T-cell (primary cell): Measurements from ENCODE around the gene CDS2. TPM values are rescaled to one million over a fixed set of nuclear protein-coding genes. Genes with fewer than 3 reads are reported as not detected.
A peak's percentile ranks its signal among the peaks of the same experiment; 100 is the strongest.

Source experiments
- ATAC-seq, 4 experiments: fragments of 200-7000 bp in 3 of 4; fragments of 150-1000 bp in 1 of 4; cut with Tn5 transposase; replicated peaks in 1 of 4; 1 replicate in 3 of 4; 2 replicates in 1 of 4; pipeline ENCODE4 v1.10.0; 2021; ENCODE audit warnings: moderate library complexity in 3 of 4, mild to moderate bottlenecking in 2 of 4, moderate number of reproducible peaks in 1 of 4
- CTCF ChIA-PET, 2 donors: fragments of 300-600 bp; sonication (Branson Sonifier 250); formaldehyde crosslinking; loops; one replicate each; lab custom pipeline; 2022; ENCODE audit warnings: antibody characterized with exemption in 2 of 2; lab: Charles Lee
- POLR2A ChIA-PET, 2 donors: fragments of 300-600 bp; sonication (Branson Sonifier 250); formaldehyde crosslinking; loops; one replicate each; lab custom pipeline; 2022; ENCODE audit warnings: antibody characterized with exemption in 2 of 2; lab: Charles Lee
- DNase-seq, 35 experiments: peaks; one replicate each; pipeline versions ENCODE4 v3.0.0 to v3.0.0-alpha.2; 2013 to 2023
- H3K27ac ChIP-seq: one replicate; pipeline ENCODE4 v1.5.1; 2013; ENCODE audit warnings: low read length
- H3K27me3 ChIP-seq, 2 experiments: replicated peaks in 1 of 2; 1 replicate in 1 of 2; 2 replicates in 1 of 2; pipeline versions ENCODE4 v1.6.1 to v1.7.0; 2013; ENCODE audit warnings: low read length in 1 of 2, mixed read lengths in 1 of 2; ENCODE audit not compliant: control insufficient read depth in 2 of 2, insufficient read depth in 2 of 2; ENCODE audit errors: extremely low read depth in 1 of 2
- H3K36me3 ChIP-seq, 2 donors: 1 replicate in 1 of 2; 2 replicates in 1 of 2; pipeline versions ENCODE4 v1.6.1 to v1.7.0; 2013; ENCODE audit warnings: low read length in 1 of 2; ENCODE audit not compliant: control insufficient read depth in 2 of 2, insufficient read depth in 1 of 2; ENCODE audit errors: extremely low read depth in 1 of 2
- H3K4me1 ChIP-seq, 2 experiments: 1 replicate in 1 of 2; 2 replicates in 1 of 2; pipeline versions ENCODE4 v1.6.1 to v1.7.0; 2013; ENCODE audit warnings: low read length in 2 of 2, mixed read lengths in 1 of 2; ENCODE audit not compliant: insufficient read depth in 2 of 2, control insufficient read depth in 1 of 2; ENCODE audit errors: extremely low read depth in 1 of 2
- H3K4me3 ChIP-seq, 2 donors: 1 replicate in 1 of 2; 2 replicates in 1 of 2; pipeline versions ENCODE4 v1.5.1 to v1.7.0; 2013; ENCODE audit warnings: mild to moderate bottlenecking in 2 of 2, low read length in 1 of 2, moderate library complexity in 1 of 2; ENCODE audit not compliant: control insufficient read depth in 1 of 2; ENCODE audit errors: extremely low read depth in 1 of 2
- H3K9me3 ChIP-seq: 2 replicates; pipeline ENCODE4 v1.7.0; 2013
- H3K27ac Mint-ChIP-seq, 2 donors: one replicate each; pipeline ENCODE4 v1.8.0; 2020 to 2021; ENCODE audit warnings: mild to moderate bottlenecking in 2 of 2, mixed read lengths in 2 of 2
- H3K27me3 Mint-ChIP-seq, 2 donors: one replicate each; pipeline ENCODE4 v1.8.0; 2021 to 2022; ENCODE audit warnings: mixed read lengths in 2 of 2
- H3K36me3 Mint-ChIP-seq: one replicate; pipeline ENCODE4 v1.8.0; 2021; ENCODE audit warnings: mixed read lengths
- H3K4me1 Mint-ChIP-seq, 3 donors: one replicate each; pipeline ENCODE4 v1.8.0; 2020 to 2022; ENCODE audit warnings: mixed read lengths in 3 of 3, mild to moderate bottlenecking in 1 of 3
- H3K4me3 Mint-ChIP-seq, 3 donors: one replicate each; pipeline ENCODE4 v1.8.0; 2020 to 2022; ENCODE audit warnings: mild to moderate bottlenecking in 3 of 3, mixed read lengths in 3 of 3, moderate library complexity in 3 of 3
- H3K9me3 Mint-ChIP-seq, 3 donors: one replicate each; pipeline ENCODE4 v1.8.0; 2020 to 2022; ENCODE audit warnings: mixed read lengths in 3 of 3
- WGBS: methylation state at CpG from one replicate; pipeline ENCODE4 v1.1.5; 2013; ENCODE audit warnings: missing lambda C conversion rate; ENCODE audit not compliant: insufficient coverage; 5-methylcytosine and 5-hydroxymethylcytosine counted together
- total RNA-seq, 35 experiments: library from RNA in 6 of 35; stranded (reverse) in 6 of 35; fragments of 120-200 nt in 1 of 35; gene quantifications; one replicate each; pipeline versions ENCODE4 v1.2.1 to v1.2.4 and lab custom pipeline; 2013 to 2026

Gene CDS2
- total RNA-seq, 5 donors from 2014 or later (not counting 1 experiment from before 2014, with no cell fraction given), result 47.1 to 62.2 (median 48.9) TPM

DNA sequence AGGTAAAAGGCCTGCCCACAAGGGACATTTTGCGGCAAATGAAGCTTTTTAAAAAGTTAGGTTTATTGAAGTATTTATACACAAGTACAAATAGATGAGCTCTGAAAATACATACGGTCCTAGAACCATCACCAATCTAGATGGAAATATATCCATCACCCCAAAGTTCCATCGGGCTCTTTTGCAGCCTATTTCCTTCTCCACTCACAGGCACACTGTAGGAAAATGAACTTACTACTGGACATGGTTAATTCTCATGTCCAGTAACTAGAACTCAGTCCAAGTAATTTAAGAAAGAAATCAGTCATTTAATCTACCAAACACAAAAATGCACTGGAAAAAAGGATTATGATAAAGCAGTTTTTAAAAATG lies 13.2 kb upstream of the CDS2 start:
- Mint-ChIP-seq H3K4me1 (peaks cover 27 to 36% (median 30%) of the 10 kb centered on the region in 3 donors), H3K27me3 (no peaks in the 10 kb centered on the region), H3K36me3 (peaks cover 37% of the 10 kb centered on the region), H3K4me3 (peak overlapping the region; percentile 86 to 93 (median 92)), H3K27ac (peak overlapping the region; percentile 93 to 96), H3K9me3 (no peaks in the 10 kb centered on the region)
- Histone ChIP-seq H3K9me3 (no peaks in the 10 kb centered on the region), H3K27ac (peak overlapping the region; percentile 86), H3K27me3 (no peaks in the 10 kb centered on the region), H3K36me3 (peaks cover 2 to 44% of the 10 kb centered on the region in 2 donors), H3K4me1 (peaks cover 17 to 23% of the 10 kb centered on the region in 2 experiments), H3K4me3 (peak overlapping the region; percentile 87 to 91)
- POLR2A ChIA-PET, result no interaction called here
- CTCF ChIA-PET, result no interaction called here
- no CpG with 5 or more reads among the region's 3 CpGs for WGBS
- ATAC-seq (no peak), DNase-seq (no peak)

- Mint-ChIP-seq H3K9me3 (no peaks in the 10 kb centered on the region), H3K4me3 (peak overlapping the region in 2 of 3 donors; percentile 31 to 35), H3K36me3 (peaks cover 29% of the 10 kb centered on the region), H3K4me1 (peaks cover 32 to 43% (median 37%) of the 10 kb centered on the region in 3 donors), H3K27me3 (no peaks in the 10 kb centered on the region), H3K27ac (peak overlapping the region; percentile 93 to 96)
- H3K4me3 ChIP-seq, result no peak overlapping the region
- ATAC-seq (no peak), DNase-seq (no peak)
- H3K27me3 ChIP-seq, result no peaks in the 10 kb centered on the region
- H3K27ac ChIP-seq, result peak overlapping the region; percentile 86
- ChIA-PET POLR2A (interaction anchor here in 1 of 2 donors (0.6 kb wide), 1 partner anchor 12 kb away, joined by 4 read pairs; the partner anchor contains the start of gene CDS2), CTCF (interaction anchor here (0.7 to 1.6 kb wide), 2 partner anchors 78 to 334 kb away, joined by 3 to 4 read pairs; no protein-coding TSS in a partner anchor)
- H3K4me1 ChIP-seq, result peaks cover 23 to 27% of the 10 kb centered on the region in 2 experiments
- H3K9me3 ChIP-seq, result no peaks in the 10 kb centered on the region
- WGBS, result no CpG with 5 or more reads among the region's 3 CpGs
- H3K36me3 ChIP-seq, result peaks cover 2 to 42% of the 10 kb centered on the region in 2 donors
Observed at GRCh38 chr20:5114403-5114802, 12.4 kb upstream of the CDS2 start.

- no peak overlapping the region for H3K4me3 Mint-ChIP-seq
- no peak overlapping the region for H3K27ac Mint-ChIP-seq
- H3K36me3 ChIP-seq, result peaks cover 2 to 30% of the 10 kb centered on the region in 2 donors
- peaks cover 23% of the 10 kb centered on the region for H3K36me3 Mint-ChIP-seq
- H3K9me3 ChIP-seq, result no peaks in the 10 kb centered on the region
- CTCF ChIA-PET, result interaction anchor here (1.9 to 2.0 kb wide), 2 partner anchors 9 to 12 kb away, joined by 5 to 12 read pairs; partner anchors contain the start of gene CDS2 (in 1 of the 2)
- ATAC-seq (no peak), DNase-seq (no peak)
- H3K27ac ChIP-seq, result no peak overlapping the region
- WGBS, result no CpG with 5 or more reads among the region's 3 CpGs
- no peaks in the 10 kb centered on the region for H3K27me3 ChIP-seq
- H3K9me3 Mint-ChIP-seq, result no peaks in the 10 kb centered on the region
- POLR2A ChIA-PET, result interaction anchor here in 1 of 2 donors (0.5 to 0.8 kb wide), 2 partner anchors 11 to 155 kb away, joined by 3 to 6 read pairs; no protein-coding TSS in a partner anchor
- H3K4me1 ChIP-seq, result peaks cover 20 to 30% of the 10 kb centered on the region in 2 experiments
- H3K27me3 Mint-ChIP-seq, result no peaks in the 10 kb centered on the region
- H3K4me1 Mint-ChIP-seq, result peaks cover 44 to 51% (median 49%) of the 10 kb centered on the region in 3 donors
- no peak overlapping the region for H3K4me3 ChIP-seq
Observed at GRCh38 chr20:5116875-5117274, 9.9 kb upstream of the CDS2 start.

- ATAC-seq (no peak), DNase-seq (no peak)
- H3K9me3 ChIP-seq, result no peaks in the 10 kb centered on the region
- no peaks in the 10 kb centered on the region for H3K9me3 Mint-ChIP-seq
- H3K36me3 Mint-ChIP-seq, result peaks cover 23% of the 10 kb centered on the region
- ChIA-PET POLR2A (no interaction called here), CTCF (interaction anchor here in 1 of 2 donors (2.1 kb wide), 1 partner anchor 62 kb away, joined by 9 read pairs; no protein-coding TSS in a partner anchor)
- peak overlapping the region; percentile 22 for H3K27ac ChIP-seq
- peaks cover 2 to 30% of the 10 kb centered on the region in 2 donors for H3K36me3 ChIP-seq
- H3K27ac Mint-ChIP-seq, result peak overlapping the region; percentile 43 to 82
- H3K4me3 Mint-ChIP-seq, result peak overlapping the region; percentile 90 to 93 (median 91)
- peaks cover 14 to 23% of the 10 kb centered on the region in 2 experiments for H3K4me1 ChIP-seq
- peaks cover 37 to 40% (median 37%) of the 10 kb centered on the region in 3 donors for H3K4me1 Mint-ChIP-seq
- H3K27me3 ChIP-seq, result no peaks in the 10 kb centered on the region
- no peaks in the 10 kb centered on the region for H3K27me3 Mint-ChIP-seq
- H3K4me3 ChIP-seq, result peak overlapping the region; percentile 71 to 81
- WGBS, result 5% methylated on average over 15 of the region's 23 CpGs
Observed at GRCh38 chr20:5118220-5119142, 8.3 kb upstream of the CDS2 start.

DNA sequence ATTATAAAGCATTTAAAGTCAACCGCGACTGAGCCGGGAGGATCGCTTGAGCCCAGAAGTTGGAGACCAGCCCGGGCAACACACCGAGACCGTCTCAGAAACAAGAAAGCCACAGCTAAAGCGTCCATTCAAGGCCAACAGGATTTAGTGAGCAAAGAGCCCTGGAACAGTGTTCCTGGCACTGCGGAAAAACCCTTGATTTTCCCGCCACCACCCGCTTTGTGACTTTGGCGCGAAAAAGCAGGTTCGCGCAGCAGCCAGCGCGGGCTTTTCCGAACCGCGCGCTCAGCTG lies 7.7 kb upstream of the CDS2 start:
- ChIA-PET POLR2A (interaction anchor here in 1 of 2 donors (0.7 kb wide), 1 partner anchor 73 kb away, joined by 5 read pairs; no protein-coding TSS in a partner anchor), CTCF (interaction anchor here in 1 of 2 donors (1.1 to 2.1 kb wide), 2 partner anchors 62 to 73 kb away, joined by 4 to 9 read pairs; no protein-coding TSS in a partner anchor)

More for the DNA sequence above, 7.7 kb upstream of the CDS2 start:
- Histone ChIP-seq H3K27ac (peak overlapping the region; percentile 22), H3K9me3 (no peaks in the 10 kb centered on the region), H3K4me1 (peaks cover 12 to 19% of the 10 kb centered on the region in 2 experiments), H3K4me3 (peak overlapping the region; percentile 71 to 81), H3K36me3 (peaks cover 2 to 30% of the 10 kb centered on the region in 2 donors), H3K27me3 (no peaks in the 10 kb centered on the region)
- DNase-seq (no peak), ATAC-seq (no peak)
- no peaks in the 10 kb centered on the region for H3K27me3 Mint-ChIP-seq
- H3K36me3 Mint-ChIP-seq, result peaks cover 23% of the 10 kb centered on the region
- peak overlapping the region; percentile 43 to 97 for H3K27ac Mint-ChIP-seq
- H3K4me3 Mint-ChIP-seq, result peak overlapping the region; percentile 90 to 93 (median 91)
- H3K9me3 Mint-ChIP-seq, result no peaks in the 10 kb centered on the region
- WGBS, result 0% methylated on average over 21 of the region's 21 CpGs
- H3K4me1 Mint-ChIP-seq, result peaks cover 37% of the 10 kb centered on the region in 3 donors
